Measurements from ENCODE around the gene NOB1. TPM values are rescaled to one million over a fixed set of nuclear protein-coding genes. Genes with fewer than 3 reads are reported as not detected.

The NOB1 gene
- total RNA-seq, 1 experiment from 2014 or later, result 79.0 TPM

- H3K27me3 ChIP-seq, result no peaks in the 10 kb centered on the region
- no peak overlapping the region for H3K4me3 ChIP-seq
- H3K36me3 ChIP-seq, result peaks cover 38% of the 10 kb centered on the region
- H3K9me3 ChIP-seq, result no peaks in the 10 kb centered on the region
- DNase-seq, result no peak
Measured at GRCh38 chr16:69707920-69708683, 46.6 kb downstream of the NOB1 start.

DNA sequence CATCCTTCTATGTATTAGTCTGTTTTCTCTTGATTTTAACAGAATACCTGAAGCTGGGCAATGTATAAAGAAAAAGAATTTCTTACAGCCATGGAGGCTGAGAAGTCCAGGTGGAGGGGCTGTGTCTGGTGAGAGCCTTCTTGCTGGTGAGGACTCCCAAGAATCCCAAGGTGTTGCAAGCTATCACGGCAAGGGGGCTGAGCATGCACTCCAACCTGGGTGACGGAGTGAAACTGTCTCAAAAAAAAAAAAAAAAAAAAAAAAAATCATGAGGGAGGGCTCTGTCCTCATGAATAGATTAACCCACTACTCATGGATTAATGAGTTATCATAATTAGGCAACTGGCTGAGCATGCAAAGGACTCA is 47.8 kb downstream of the NOB1 start:
- H3K9me3 ChIP-seq, result no peaks in the 10 kb centered on the region
- H3K4me3 ChIP-seq, result no peak overlapping the region
- peaks cover 26% of the 10 kb centered on the region for H3K36me3 ChIP-seq
- no peaks in the 10 kb centered on the region for H3K27me3 ChIP-seq
- DNase-seq, result no peak

DNA sequence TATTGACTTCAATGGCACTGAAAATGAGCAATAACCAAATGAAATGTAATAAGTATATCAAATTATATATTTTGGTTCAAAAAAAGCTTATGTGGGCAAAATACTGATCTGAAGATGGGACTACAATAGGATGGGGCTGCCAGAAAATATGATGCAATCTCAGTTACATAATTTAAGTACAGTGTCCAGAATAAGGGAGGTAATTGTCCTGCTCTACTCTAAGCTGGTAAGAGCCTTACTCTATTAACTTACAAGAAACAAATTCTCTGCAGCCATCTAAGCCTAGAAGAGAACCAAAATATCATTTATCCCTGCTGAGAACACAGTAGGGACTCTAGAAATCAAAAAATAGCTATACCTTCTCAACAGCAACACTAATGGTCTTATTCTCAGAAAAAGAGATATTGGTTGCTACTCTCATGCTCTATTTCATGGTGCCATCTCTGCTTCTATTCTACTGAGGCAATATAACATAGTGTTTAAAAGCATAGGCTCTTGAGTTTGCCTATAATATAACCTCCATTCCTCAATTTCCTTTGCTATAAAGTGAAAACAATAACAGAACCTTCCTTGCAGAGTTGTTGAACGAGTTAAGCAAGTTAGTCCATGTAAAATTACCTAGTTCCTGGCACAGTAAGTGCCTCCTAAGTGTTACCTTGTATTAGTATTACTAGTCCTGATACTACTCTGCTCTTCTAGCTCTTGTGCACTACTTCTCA is 48.3 kb downstream of the NOB1 start:
- H3K9me3 ChIP-seq, result no peaks in the 10 kb centered on the region
- no peak overlapping the region for H3K4me3 ChIP-seq
- no peaks in the 10 kb centered on the region for H3K27me3 ChIP-seq
- no peak for DNase-seq
- H3K36me3 ChIP-seq, result peaks cover 23% of the 10 kb centered on the region

- no peak for DNase-seq
- peaks cover 5% of the 10 kb centered on the region for H3K36me3 ChIP-seq
Measured at GRCh38 chr16:69703638-69704037, 51.1 kb downstream of the NOB1 start.

GRCh38 chr16:69701866-69702265 is 52.9 kb downstream of the NOB1 start:
- no peak overlapping the region for H3K4me3 ChIP-seq
- no peaks in the 10 kb centered on the region for H3K9me3 ChIP-seq
- H3K27me3 ChIP-seq, result no peaks in the 10 kb centered on the region
- DNase-seq, result no peak
- peaks cover 3% of the 10 kb centered on the region for H3K36me3 ChIP-seq

More at GRCh38 chr16:69703638-69704037, 51.1 kb downstream of the NOB1 start:
- Histone ChIP-seq H3K9me3 (no peaks in the 10 kb centered on the region), H3K27me3 (no peaks in the 10 kb centered on the region), H3K4me3 (no peak overlapping the region)

DNA sequence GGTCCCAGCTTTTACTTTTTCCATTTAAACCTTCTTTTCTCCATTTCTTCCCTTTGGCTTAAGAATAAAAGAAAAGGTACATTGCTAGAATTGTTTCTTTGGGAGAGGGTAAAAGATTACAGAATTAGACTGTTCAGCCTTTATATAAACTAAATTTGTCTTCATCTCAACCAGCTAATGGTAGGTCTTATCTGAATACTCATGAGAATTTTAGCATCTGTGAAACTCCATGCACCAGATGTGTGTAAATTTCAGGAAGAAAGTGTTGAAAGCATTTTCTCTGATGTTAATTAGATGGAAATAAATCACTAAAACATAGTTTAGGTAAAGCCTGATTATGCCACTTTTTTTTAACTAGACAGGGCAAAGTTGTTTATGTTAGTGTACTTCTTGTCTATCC is 53.3 kb downstream of the NOB1 start:
- peaks cover 5% of the 10 kb centered on the region for H3K36me3 ChIP-seq
- H3K4me3 ChIP-seq, result no peak overlapping the region
- H3K9me3 ChIP-seq, result no peaks in the 10 kb centered on the region
- DNase-seq, result no peak
- no peaks in the 10 kb centered on the region for H3K27me3 ChIP-seq

DNA sequence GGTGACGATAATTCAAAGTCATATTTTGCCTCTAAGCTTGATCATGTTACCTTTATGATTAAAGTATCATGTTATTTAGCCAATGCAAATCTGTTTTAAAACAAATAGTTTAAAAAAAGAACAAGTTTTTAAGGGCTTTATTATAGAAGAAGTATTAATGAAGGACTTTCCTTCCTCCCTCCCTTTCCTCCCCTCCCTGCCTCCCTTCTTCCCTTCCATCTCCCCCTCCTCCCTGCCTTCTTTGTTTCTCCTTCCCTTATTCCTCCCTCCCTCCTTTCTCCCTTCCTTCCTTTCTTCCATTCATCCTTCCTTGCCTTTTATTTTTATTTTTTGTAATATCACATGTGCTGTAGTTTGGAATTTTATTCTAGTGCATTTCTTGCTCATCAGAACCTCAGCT is 54.8 kb downstream of the NOB1 start:
- H3K36me3 ChIP-seq, result peaks cover 10% of the 10 kb centered on the region
- no peak for DNase-seq
- no peaks in the 10 kb centered on the region for H3K9me3 ChIP-seq
- H3K4me3 ChIP-seq, result no peak overlapping the region
- H3K27me3 ChIP-seq, result no peaks in the 10 kb centered on the region

DNA sequence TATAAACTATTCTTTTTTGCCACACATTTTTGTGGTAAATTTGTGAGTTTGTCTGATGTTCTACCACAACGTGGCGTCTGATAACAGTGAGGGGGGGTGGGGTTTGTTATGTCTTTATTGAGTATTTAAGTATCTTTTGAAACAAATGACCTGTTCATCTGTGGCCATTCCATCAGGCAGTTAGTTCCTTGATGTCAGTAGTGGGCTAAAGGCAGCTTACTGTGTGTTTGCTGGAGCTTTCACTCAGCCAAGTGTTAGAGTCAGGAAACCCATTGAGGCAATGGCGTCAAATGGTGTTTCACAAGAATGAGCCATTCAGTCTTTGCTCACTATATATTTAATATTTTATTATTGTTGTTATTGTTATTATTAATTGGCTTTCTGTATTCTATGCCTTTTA is 56.3 kb downstream of the NOB1 start:
- Histone ChIP-seq H3K27me3 (no peaks in the 10 kb centered on the region), H3K36me3 (peaks cover 13% of the 10 kb centered on the region), H3K9me3 (no peaks in the 10 kb centered on the region), H3K4me3 (no peak overlapping the region)
- no peak for DNase-seq

DNA sequence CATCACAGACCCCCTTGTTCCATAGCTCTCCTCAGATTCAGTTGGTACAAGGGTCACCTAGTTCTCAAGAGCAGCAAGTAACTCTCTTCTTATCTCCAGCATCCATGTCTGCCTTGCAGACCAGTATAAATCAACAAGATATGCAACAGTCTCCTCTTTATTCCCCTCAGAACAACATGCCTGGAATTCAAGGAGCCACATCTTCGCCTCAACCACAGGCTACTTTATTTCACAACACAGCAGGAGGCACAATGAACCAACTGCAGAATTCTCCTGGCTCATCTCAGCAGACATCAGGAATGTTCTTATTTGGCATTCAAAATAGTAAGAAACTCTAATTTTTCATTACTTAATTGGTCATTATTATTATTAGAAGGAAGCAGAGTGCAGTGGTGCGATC is 60.8 kb downstream of the NOB1 start:
- H3K9me3 ChIP-seq, result no peaks in the 10 kb centered on the region
- H3K27me3 ChIP-seq, result no peaks in the 10 kb centered on the region
- no peak overlapping the region for H3K4me3 ChIP-seq
- DNase-seq, result no peak
- peaks cover 28% of the 10 kb centered on the region for H3K36me3 ChIP-seq

DNA sequence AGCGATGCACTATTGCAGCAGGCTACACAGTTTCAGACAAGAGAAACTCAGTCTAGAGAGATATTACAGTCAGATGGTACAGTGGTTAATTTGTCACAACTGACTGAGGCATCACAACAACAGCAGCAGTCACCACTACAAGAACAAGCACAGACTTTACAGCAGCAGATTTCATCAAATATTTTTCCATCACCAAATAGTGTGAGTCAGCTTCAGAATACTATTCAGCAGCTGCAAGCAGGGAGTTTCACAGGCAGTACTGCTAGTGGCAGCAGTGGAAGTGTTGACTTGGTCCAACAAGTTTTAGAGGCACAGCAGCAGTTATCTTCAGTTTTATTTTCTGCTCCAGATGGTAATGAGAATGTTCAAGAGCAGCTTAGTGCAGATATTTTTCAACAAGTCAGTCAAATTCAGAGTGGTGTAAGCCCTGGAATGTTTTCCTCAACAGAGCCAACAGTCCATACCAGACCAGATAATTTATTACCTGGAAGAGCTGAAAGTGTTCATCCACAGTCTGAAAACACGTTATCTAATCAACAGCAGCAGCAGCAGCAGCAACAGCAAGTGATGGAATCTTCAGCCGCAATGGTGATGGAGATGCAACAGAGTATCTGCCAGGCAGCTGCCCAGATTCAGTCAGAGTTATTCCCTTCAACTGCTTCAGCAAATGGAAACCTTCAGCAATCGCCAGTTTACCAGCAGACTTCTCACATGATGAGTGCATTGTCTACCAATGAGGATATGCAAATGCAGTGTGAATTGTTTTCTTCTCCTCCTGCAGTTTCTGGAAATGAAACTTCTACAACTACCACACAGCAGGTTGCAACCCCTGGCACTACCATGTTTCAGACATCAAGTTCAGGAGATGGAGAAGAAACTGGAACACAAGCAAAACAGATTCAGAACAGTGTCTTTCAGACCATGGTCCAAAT is 62.5 kb downstream of the NOB1 start:
- Histone ChIP-seq H3K4me3 (no peak overlapping the region), H3K9me3 (no peaks in the 10 kb centered on the region), H3K36me3 (peaks cover 28% of the 10 kb centered on the region), H3K27me3 (no peaks in the 10 kb centered on the region)
- DNase-seq, result no peak

Other genes starting within 250 kb of the NOB1 start
- 1.2 and 18.8 TPM in 2 replicates for gene NFAT5, start 189.0 kb downstream of the NOB1 start, total RNA-seq (2014; rRNA removed; shearing (Covaris generic); ENCODE audit: low replicate concordance)
- 157 and 197 TPM in 2 replicates for gene NQO1, start 28.4 kb downstream of the NOB1 start, total RNA-seq (2014; rRNA removed; shearing (Covaris generic); ENCODE audit: low replicate concordance)
- 3.9 and 15.5 TPM in 2 replicates for gene WWP2, start 7.4 kb upstream of the NOB1 start, total RNA-seq (2014; rRNA removed; shearing (Covaris generic); ENCODE audit: low replicate concordance)
- gene CLEC18A, start 196.4 kb upstream of the NOB1 start, total RNA-seq (2014; rRNA removed; shearing (Covaris generic); ENCODE audit: low replicate concordance), result 0.03 TPM in 1 of 2 replicates, not detected in the other

Measured in MG63 (cell line).